NCI-H446 treated with DMSO at 0.1 percent for 48 hours (cell line): ENCODE results near the gene MCRIP1.

Source experiments
- DNase-seq: peaks from one replicate; lab custom pipeline; 2025; lab: John Stamatoyannopoulos, UW

Gene MCRIP1

DNA sequence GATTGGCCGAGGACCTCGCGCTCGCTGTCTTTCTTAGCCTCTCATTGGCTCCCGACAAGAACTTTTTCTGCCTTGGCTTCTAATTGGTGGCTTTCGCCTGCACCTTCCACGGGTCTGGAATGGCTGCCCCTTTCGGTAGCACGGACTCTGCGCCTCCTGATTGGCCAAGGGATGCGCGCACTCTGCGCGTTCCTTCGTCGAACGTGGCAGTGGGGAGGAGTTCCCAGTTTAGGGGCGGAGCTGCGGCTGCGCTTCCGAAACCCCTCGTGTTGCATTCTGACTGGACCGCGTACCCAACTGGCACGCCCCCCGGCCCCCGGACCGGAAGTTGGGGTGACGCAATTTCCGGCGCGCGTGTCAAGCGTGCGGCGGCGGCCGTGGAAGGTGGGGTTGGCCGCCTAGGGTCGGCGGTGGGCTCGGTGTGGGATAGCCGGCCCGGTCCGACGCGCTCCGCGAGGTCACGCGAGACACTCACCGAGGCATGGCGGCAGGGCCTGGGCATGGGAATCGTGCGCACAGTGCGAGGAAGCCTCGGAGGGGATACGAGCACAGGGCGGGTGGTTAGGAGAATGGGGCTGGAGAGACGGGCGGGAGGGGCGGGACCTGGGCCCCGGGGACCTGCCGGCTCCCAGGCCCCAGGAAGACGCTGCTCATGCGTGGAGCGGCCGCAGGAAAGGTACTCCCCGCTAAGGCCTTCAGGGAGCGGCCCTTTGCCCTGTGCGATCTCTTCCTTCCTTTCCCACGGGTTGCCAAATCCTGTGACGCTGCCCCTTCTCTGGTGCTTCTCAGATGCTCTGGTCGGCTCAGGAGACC is 27.9 kb upstream of the MCRIP1 start:
- DNase-seq: peak; percentile 100

DNA sequence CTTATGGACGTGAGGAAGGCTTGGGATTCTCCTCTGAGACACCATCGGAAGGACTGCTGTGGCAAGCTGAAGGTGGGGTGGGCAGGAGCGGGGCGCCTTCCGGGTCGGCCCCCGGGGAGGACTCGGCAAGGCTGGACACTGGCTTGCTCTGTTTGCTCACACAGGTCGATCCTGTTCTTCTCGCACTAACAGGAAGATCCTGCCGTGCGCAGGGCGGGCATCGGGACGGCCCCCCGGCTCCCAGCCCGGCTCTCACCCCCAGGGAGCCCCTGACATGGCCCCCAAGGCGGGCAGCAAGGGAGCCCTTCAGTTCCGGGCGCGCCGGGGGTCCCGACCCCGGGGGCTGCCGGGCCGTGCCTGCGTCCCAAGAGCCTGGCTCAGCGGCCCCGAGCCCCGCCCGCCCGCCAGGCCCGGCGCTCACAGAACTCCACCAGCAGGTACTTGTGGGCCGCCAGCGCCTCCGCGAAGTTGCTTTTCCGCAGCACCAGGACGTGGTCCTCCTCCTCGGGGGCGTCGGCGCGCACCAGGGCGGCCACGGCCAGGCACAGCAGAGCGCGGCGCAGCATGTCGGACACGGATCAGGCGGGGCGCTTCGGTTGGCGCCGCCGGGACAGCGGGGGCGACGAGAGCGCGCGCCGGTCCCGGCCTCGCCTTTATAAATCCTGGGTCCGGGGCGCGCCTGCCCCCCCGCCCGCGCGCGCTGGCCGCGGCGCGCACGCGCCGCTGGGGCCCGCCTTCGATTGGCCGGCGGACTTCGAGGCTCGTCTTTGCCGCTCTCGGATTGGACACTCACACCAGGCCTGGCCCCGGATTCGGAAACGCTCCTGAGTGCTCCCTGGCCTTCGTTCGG is 27.0 kb upstream of the MCRIP1 start, which contains the start of gene P4HB:
Gene P4HB (minus strand): TSS at position 630 of the 850 bp plus-strand sequence. CDS start 64 bp downstream, at position 566.
- DNase-seq: no peak

DNA sequence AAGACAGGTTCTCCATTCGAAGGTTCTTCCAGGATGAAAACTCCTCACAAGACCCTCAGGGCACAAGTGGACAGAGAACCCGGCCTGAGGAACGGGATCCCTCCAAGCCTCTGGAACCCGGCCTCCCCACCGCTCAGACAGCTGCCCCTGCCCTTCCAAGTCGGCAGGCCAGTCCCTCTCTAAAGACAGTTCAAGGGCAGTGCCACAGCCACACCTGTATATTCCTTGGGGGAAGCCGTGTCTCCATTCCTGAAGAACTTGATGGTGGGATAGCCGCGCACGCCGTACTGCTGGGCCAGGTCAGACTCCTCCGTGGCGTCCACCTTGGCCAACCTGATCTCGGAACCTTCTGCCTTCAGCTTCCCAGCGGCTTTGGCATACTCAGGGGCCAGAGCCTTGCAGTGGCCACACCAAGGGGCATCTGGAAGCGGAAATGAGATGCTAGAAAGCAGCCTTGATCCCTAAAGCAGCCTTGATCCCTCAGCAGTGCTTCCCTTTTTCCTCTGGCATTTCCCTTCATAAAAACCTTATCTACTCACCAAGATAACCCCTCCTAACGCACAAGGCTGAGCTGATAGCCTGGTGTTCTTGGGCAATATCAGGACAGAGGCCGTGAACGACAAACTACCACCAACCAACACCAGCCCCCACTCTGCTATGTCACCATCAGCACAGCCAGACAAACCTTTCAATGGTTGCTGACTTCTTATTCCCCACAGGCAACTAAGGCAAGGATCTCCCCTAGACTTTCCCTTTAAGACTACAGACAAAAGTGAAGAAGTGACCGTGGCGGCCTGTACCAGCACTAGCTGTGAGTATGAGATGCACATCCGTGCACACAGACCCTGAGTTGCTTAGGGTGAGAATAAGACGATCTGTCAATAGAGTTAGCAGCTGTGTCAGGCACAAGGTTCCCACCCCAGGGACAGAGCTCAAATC is 26.1 kb upstream of the MCRIP1 start:
- no peak for DNase-seq

DNA sequence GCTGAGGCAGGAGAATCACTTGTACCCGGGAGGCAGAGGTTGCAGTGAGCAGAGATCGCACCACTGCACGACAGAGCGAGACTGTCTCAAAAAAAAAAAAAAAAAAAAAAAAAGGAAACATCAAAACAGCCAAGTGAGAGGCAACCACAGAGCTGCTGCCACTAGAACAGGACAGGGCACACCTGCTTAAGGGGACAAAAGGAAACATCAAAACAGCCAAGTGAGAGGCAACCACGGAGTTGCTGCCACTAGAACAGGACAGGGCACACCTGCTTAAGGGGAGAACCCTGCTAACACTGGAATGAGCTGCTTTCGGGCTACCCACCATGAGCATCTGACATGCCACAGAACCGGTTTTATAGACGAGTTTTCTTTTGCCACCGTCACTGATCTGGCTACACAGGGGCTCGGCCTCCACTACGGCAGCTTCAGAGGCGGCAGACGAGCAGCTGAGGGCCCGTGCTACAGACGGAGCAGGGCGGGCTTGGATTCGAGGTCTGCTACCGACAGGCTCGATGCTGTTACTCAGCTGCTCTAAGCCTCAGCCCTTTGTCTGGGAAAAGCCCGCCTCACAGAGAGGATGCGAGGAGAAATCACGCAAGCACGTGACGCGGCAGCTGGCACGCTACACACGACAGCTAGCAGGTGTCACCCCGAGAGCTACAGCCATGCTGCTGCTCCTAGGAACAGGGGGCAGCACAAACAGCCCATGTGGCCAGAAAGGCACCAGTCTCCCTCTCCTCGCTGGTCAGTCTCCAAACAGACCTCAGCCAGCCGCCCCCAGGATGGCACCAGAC is 25.3 kb upstream of the MCRIP1 start:
- DNase-seq: no peak

DNA sequence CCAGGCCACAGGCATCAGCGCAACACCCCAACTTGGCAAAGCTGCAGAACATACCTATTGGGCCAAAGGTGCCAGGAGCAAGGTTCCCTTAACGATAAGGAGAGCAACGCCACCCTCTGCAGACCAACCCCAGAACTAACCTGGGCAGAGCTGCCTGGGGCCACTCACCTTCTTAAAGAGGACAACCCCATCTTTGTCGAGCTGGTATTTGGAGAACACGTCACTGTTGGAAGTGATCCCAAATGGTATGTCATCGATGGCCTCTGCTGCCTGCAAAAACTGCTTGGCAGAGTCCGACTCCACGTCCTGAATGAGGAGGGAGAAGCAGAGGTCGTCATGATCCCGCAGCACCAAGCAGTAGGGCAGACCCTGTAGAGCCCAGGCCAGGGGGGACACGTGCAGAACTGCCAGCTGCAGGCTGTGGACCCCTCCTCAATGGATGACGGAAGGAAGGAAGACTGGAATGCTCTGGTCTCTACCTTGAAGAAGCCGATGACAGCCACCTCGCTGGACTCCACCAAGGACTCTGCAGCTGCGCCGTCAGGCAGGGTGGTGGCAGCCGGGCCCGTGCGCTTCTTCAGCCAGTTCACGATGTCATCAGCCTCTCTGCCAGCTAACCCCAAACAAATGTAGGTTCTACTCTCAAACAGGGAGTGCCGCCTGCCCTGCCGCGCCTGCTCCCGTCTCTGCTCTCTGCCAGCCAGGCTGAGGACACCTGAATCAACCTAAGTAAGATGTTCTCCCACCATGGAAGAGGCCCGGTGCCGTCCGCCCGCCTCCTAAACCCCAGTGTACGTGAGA is 22.1 kb upstream of the MCRIP1 start:
- no peak for DNase-seq

DNA sequence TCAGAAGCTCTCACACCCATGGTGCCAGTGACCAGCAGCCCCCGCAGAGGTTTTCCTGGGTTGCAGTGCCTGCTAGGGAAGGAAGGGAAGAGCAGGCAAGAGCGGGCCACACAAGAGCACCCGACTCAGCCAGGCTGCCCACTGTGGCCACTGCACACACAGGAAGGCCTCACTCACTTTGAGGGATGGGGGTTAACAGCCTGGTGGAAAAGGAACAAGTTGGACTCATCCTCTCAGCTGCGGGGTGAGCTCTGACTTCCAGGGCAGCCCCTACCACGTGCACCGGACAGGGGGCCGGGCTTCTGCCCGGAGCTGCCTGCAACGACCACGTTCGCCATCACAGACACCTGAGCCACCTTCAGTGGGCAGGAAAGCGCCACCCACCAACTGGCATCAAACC is 19.1 kb upstream of the MCRIP1 start:
- DNase-seq: no peak

DNA sequence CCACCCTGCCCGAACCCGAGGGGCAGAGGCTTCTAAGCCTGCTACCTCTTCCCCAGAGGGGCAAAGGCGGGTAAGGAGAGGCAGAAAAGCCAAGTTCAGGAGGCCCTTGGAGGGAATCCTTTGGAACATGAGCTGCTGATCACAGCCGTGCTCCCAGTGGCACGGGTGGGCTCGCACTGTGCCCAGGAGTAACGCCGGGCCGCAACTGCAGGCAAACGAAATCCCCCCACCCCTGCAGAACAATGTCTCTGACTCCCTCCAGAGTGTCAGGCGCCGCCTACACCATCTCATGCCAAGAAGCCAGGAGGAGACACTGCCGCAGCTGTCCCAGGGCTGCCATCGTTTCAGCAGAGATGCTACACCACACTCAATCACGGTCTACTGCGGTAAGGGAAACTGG is 18.3 kb upstream of the MCRIP1 start:
- no peak for DNase-seq

DNA sequence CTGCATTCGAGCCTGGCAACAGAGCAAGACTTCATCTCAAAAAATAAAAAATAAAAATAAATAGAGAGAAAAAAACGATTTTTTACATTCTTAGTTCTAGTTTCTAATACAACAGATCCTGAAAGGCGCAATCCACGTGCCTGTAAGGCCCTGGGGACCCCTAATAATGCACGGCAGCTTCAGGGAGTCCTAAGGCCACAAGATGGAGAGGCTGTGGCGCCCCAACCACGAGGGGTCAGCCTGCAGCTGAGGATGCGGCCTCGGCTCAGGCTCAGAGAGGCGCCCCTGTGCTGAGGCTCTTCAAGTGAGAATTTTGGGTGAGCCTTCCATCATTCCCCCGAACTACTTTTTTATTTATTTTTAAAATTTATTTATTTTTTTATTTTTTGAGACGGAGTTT is 16.4 kb upstream of the MCRIP1 start:
- DNase-seq: no peak

DNA sequence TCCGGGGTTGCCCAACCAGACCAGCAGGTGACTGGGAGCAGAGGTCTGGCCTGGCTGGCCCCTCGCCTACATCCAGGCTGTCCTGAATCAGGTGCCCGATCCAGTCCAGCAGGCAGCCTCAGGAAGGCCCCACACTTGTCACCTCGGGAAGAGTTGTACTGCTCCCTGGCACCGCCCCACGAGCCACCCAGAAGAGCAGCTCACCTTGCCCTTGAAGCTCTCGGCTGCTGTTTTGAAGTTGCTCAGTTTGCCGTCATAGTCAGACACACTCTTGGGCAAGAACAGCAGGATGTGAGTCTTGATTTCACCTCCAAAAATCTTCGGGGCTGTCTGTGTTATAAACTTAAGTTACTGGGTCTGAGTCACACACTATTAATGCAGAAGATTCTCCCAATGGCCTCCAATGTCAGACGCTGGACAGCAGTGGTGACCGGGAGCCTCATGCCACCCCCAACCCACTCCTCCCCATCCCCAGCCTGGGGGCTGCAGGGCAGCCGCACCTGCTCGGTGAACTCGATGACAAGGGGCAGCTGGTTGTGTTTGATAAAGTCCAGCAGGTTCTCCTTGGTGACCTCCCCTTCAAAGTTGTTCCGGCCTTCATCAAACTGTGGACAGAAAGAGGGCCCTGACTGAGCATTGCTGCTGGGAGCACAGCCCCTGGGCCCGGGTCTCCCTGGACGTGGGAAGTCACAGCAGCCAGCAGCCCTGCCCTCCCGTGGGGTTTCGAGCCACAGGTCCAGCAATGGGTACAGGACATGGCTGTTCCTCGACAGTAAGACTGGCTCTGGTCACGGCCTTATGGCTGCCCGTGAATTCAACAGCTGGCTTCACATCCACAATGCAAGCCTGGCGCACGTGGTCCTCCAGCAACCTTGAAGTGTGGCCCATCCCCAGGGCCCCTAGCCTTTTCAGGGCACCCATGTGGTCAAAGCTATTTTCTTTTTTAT is 13.9 kb upstream of the MCRIP1 start:
- no peak for DNase-seq

DNA sequence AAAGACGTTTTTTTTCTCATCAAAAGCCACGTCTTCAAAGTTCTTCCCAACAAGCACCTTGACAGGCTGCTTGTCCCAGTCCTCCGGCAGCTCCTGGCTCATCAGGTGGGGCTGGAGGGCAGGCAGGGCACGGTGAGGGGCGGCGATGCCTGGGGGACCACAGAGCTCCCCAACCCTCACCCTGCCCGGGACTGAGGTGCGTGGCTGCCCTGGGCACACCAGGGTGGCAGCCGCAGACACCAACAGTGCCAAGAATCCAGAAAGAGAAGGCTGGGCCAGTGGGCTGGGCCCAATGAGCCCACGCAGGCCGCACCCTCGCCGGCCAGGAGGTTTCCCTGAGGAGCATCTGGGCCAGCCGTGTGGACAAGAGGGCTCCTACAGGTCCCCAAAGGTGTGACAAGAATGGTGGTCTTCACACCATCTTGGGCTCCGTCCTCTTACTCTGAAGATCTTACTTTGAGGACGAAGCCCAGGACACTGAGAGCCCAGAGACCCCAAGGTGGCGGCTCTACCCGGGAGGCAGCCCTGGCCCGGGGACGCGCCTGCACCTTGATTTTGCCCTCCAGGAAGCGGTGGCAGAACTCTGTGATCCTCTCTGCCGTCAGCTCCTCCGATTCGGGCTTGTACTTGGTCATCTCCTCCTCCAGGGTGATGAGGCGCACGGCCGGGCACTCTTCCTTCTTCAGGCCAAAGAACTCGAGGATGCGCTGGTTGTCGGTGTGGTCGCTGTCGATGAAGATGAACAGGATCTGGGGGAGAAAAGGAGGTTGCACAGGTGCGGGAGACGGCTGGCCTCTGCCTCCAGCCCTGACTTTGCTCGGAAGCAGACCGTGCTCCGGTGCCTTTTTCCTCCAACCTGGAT is 13.0 kb upstream of the MCRIP1 start:
- DNase-seq: no peak

DNA sequence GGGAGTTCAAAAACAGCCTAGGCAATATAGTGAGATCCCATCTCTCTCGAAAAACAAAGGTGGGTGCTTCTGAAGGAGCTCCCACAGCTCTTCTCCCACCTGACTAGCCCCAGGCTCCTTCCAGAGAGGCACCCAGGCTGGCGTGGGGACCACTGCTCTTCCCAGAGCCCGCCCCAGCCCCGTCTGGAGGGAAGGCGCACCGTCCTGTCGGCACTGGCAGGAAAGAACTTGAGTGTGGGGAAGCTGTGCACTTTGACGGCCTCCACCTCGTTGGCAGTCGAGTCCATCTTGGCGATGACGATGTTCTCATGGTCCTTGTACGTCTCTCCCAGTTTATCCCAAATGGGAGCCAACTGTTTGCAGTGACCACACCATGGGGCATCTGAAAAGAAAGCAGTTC is 12.3 kb upstream of the MCRIP1 start:
- no peak for DNase-seq

DNA sequence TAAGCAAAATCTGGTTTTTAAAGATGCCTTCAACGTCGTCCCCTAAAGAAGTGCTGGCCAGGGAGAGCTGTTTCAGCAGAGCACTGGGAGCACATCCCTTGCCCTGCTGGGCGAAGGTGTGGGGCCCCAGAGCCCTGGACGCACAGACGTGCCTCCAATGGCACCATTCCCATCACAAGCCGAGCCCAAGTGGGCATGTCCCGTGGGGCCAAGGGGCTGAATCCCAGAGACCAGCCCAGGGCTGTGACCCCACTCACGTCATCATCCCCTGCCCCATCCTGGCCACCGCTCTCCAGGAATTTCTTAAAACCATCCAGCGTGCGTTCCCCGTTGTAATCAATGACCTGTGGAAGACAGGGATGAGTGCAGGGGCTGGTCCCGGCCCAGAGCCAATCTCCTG is 11.8 kb upstream of the MCRIP1 start:
- no peak for DNase-seq

DNA sequence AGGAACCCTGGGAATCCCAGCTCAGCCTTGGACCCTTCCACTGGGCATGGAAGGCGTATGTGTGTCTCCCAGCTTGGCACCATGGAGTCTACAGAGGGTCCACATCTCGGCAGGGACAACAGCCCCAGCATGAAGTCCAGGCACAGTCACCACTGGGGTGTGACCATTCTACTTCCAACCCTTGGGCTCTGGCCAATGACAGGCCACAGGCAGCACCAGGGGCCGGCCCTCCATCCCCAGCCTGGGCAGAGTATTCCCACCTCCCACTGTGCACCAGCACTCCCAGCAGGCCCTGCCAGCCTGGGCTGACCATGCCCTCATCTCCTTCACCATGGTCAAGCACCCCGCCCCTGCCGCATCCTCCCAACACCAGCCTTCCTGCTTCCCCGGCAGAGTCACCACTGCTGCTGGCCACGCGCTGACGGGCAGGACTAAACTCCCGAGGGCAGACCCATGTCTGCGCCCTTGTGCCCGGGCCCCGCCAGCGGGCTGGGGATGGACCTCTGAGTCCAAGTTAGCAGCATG is 11.3 kb upstream of the MCRIP1 start:
- no peak for DNase-seq

DNA sequence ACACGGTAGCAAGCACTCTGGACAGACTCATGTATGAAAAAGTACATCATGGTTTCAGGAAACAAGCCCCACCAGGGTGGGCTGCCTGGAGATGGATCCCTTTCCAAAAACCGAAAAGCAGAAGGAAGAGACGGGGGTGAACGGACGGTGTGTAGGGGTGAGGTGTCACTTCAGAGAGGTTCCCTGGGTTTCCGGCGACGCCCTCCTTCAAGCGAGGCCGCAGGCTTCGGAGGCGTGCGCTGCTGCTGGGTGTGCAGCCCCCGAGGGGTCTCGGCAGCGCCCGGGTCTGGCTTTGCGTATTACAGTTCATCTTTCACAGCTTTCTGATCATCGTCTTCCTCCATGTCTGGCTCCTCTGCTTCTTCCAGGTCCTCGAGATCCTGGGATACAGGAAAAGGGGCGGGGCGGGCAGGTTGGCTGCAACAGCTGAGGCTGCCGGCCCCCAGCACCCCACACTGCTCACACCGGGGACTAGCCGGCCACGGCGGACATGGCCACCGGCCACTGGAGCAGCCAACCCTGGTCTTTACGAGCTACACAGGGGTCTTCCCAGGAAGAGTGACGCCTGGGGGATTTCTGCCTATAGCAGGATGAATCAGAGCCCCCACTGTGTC is 10.7 kb upstream of the MCRIP1 start:
- DNase-seq: no peak

DNA sequence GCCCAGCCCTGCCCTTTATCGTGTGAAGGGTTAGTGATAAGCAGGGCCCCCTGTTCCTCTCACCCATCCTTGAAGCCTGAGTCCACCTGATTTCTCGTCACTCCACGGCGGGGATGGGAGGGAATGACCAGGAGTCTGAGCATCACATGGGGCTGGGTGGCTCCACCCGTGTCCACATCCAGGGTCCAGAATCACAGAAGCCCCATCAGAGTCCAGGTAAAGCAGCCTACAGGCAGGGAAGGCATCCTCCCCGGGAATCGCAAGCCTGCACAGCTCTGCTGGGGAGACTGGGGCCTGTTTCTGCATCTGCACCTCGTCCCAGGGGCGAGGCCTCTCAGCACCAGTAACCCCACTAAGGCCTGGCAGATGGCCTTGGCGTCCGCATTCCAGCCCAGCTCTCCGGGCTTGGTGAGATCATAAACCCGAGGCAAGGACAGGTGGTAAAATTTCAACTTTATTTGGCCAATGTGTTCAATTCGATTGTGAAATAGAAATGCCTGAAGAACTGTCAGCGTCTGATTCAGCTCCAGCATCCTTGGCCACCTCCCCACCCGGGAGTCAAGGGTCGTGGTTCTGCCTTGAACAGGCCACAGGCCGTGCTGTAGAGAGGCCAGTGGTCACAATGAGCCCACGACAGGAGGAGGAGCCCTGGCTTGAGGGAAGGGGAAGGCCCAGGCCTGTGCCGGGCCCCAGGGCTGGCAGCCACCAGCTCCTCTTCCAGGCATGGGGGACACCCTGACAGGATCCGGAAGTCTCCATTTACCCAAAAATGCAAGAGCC is 9.8 kb upstream of the MCRIP1 start:
- DNase-seq: no peak

DNA sequence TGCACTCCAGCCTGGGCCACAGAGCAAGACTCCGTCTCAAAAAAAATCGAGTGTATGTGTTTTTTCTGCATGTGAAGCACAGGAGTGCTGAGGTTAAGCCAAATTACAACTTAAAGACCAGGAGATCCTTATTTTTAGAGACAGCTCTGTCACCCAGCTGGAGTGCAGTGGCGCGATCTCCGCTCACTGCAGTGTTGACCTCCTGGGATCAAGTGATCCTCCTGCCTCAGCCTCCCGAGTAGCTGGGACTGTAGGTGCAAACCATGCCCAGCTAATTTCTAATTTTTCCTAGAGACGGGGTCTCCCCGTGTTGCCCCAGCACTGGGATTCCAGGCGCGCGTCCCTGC is 9.3 kb upstream of the MCRIP1 start:
- DNase-seq: no peak

DNA sequence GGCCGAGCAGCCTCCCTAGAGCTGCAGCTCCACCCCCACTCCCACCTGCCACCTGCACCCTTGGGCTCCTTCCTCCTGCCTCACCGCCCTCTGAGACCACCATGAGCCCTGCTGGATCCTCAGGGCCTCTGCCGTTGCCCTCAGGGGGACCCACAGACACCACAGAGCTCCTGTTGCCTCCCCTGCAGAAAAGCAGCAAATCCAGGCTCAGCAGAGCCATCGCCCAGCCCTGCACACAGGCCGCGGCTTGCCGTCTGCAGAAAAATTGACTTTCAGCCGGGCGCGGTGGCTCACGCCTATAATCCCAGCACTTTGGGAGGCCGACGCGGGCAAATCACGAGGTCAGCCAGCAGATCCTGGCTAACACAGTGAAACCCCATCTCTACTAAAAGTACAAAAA is 8.8 kb upstream of the MCRIP1 start:
- no peak for DNase-seq
